ENCODE measurements around the gene ATP8A2. TPM values are rescaled to one million over a fixed set of nuclear protein-coding genes. Genes with fewer than 3 reads are reported as not detected.

The ATP8A2 gene
- total and polyA plus RNA-seq, 2 of the 4 experiments (the other 2 are of a cell fraction) = 0.02 to 0.18 TPM

DNA sequence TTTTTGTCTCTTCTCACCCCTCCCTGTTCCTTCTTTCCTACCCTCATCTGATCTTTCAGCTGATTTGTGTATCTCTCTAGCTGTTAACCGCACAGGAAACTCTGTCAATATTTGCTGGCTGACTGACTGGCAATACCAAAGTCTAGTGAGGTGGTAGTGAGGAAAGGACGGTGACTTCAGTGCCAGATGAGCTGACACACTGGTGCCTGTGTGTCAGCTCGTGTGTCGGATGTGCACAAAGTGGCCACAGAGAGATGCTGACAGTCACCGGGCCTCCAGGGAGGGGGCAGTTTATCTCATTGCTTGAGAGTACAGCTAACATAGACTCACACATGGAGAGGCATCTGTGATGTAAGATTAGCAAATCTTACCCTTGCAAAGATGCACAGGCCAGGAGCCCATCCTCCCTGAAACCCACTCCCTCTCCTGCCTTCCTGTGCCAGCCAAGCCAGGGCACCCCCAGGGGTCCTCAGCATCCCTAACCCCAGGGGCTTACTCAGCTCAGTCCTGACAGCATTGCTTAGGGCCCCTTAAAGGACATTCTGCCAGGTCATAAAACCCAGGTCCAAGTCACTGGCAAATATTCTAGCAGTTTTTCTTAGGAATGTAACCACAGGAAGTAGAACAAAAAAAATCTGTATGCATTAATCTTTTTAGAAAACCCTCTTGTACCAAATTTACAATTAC lies 599.8 kb downstream of the ATP8A2 start:
- TF ChIP-seq BHLHE40 (IDR thresholded peaks at IDR 0.05; ENCODE audit: low read depth, low read length) = no peak
- TF ChIP-seq FOS (IDR thresholded peaks at IDR 0.05; ENCODE audit: low read depth, low read length) = no peak
- TF ChIP-seq MAFK (IDR thresholded peaks at IDR 0.05; ENCODE audit: low read depth, low read length) = no peak
- no peak for TF ChIP-seq CHD1 (IDR thresholded peaks at IDR 0.05; ENCODE audit: low read depth, low read length)
- no peak for TF ChIP-seq CTCF (conservative IDR thresholded peaks at IDR 0.05; ENCODE audit: low read depth, low read length)
- TF ChIP-seq RFX5 (IDR thresholded peaks at IDR 0.05; ENCODE audit: low read depth, low read length) = no peak
- no peak for TF ChIP-seq RAD21 (IDR thresholded peaks at IDR 0.05; ENCODE audit: low read length)
- WGBS, 2 experiments (ENCODE audit: extremely low coverage in 2 of 2, insufficient read length in 1 of 2) = 53% methylated on average over 3 of the region's 5 CpGs; no CpG with 5 or more reads in 1 of the 2 experiments
- POLR2A ChIA-PET (ENCODE audit: unreplicated experiment) = no interaction called here

More for the DNA sequence above, 599.8 kb downstream of the ATP8A2 start:
- H3K79me1 ChIP-seq (ENCODE audit: low read depth in 1 of 2, low read length in 2 of 2) = no peaks in the 10 kb centered on the region
- no peak overlapping the region for H2AK5ac ChIP-seq (ENCODE audit: low read depth, low read length)
- no peak overlapping the region for H3K23ac ChIP-seq (ENCODE audit: low read depth, low read length)
- no peak overlapping the region for H4K8ac ChIP-seq (ENCODE audit: low read depth in 2 of 2, low read length in 2 of 2)
- intact Hi-C loops (cut with micrococcal nuclease) = no loop called here
- BruUV-seq (replicated peaks) = no TSS peak
- no peak overlapping the region for H2BK20ac ChIP-seq (ENCODE audit: low read depth, low read length)
- H2BK5ac ChIP-seq (ENCODE audit: low read depth, low read length, poor library complexity, severe bottlenecking) = no peak overlapping the region
- no peaks in the 10 kb centered on the region for H3K4me1 ChIP-seq (ENCODE audit: control insufficient read depth, insufficient read depth, low read length)
- H3K27me3 ChIP-seq (ENCODE audit: control insufficient read depth, insufficient read depth, low read length) = no peaks in the 10 kb centered on the region
- no peak overlapping the region for H3K4ac ChIP-seq (ENCODE audit: low read depth, low read length)
- no peak overlapping the region for H3K9ac ChIP-seq (ENCODE audit: low read depth, low read length)
- H3K27ac ChIP-seq (ENCODE audit: insufficient read depth, low read length) = no peak overlapping the region
- no peak for DNase-seq
- H3K36me3 ChIP-seq (ENCODE audit: control insufficient read depth, insufficient read depth, low read length) = no peaks in the 10 kb centered on the region
- H3K9me3 ChIP-seq (ENCODE audit: control insufficient read depth, insufficient read depth, low read length) = no peaks in the 10 kb centered on the region
- no peak overlapping the region for H3K4me3 ChIP-seq (ENCODE audit: insufficient read depth, low read depth, low read length)
- no peak for ATAC-seq (ENCODE audit: low read depth)
- in situ Hi-C loops (cut with MboI; ENCODE audit: low sequenced_read_pairs) = no loop called here
- H4K20me1 ChIP-seq (ENCODE audit: insufficient read depth, low read length) = no peaks in the 10 kb centered on the region
- H4K91ac ChIP-seq (ENCODE audit: insufficient read depth, low read depth, low read length) = no peak overlapping the region
- H4K5ac ChIP-seq (ENCODE audit: low read depth, low read length) = no peak overlapping the region
- CTCF ChIA-PET = no interaction called here
- dilution Hi-C loops (cut with HindIII; ENCODE audit: low sequenced_read_pairs, unreplicated experiment) = no loop called here
- H3K9me1 ChIP-seq (ENCODE audit: insufficient read depth, low read length) = no peaks in the 10 kb centered on the region
- H2AFZ ChIP-seq (replicated peaks; ENCODE audit: low read length, poor library complexity) = no peak overlapping the region
- H2BK120ac ChIP-seq (ENCODE audit: low read depth, low read length) = no peak overlapping the region
- no peak overlapping the region for H3K18ac ChIP-seq (ENCODE audit: low read depth, low read length)
- no peak overlapping the region for H3K56ac ChIP-seq (ENCODE audit: extremely low read depth, insufficient read depth, low read length)
- no peak overlapping the region for H2AK9ac ChIP-seq (replicated peaks; ENCODE audit: low read depth, low read length, poor library complexity)
- H2BK15ac ChIP-seq (ENCODE audit: low read depth, low read length) = no peak overlapping the region
- H3K14ac ChIP-seq (replicated peaks; ENCODE audit: low read depth, low read length) = no peak overlapping the region
- H3K4me2 ChIP-seq (ENCODE audit: low read depth, low read length) = no peak overlapping the region
